Measurements from ENCODE around the gene PIGK.

GRCh38 chr1:77133731-77134358 is 85.4 kb downstream of the PIGK start:
- TF ChIP-seq CTCF (conservative IDR thresholded peaks at IDR 0.05; ENCODE audit: low read length), result no peak
- no peak for TF ChIP-seq EZH2phosphoT487 (IDR thresholded peaks at IDR 0.05; ENCODE audit: borderline replicate concordance, low read depth, low read length)
